Naive thymus-derived CD4-positive, alpha-beta T cell (primary cell): ENCODE data around the gene TRDN. TPM values are rescaled to one million over a fixed set of nuclear protein-coding genes. Genes with fewer than 3 reads are reported as not detected.

Experiments used
- ATAC-seq: fragments of 150-1000 bp; cut with Tn5 transposase; 2 replicates; pipeline ENCODE4 v1.10.0; 2021; ENCODE audit warnings: mild to moderate bottlenecking, moderate library complexity
- CTCF ChIA-PET: fragments of 350-600 bp; sonication (Branson Sonifier 250); formaldehyde crosslinking; loops from one replicate; lab custom pipeline; 2021; ENCODE audit warnings: antibody characterized with exemption; lab: Charles Lee
- POLR2A ChIA-PET: fragments of 350-600 bp; sonication (Branson Sonifier 250); formaldehyde crosslinking; loops from one replicate; lab custom pipeline; 2021; ENCODE audit warnings: antibody characterized with exemption, inconsistent platforms; lab: Charles Lee
- DNase-seq, 9 donors: peaks; one replicate each; pipeline versions ENCODE4 v3.0.0 to v3.0.0-alpha.2; 2020 to 2022; ENCODE audit warnings: mixed read lengths in 1 of 9
- H3K27ac ChIP-seq: one replicate; pipeline ENCODE4 v1.7.0; 2013; ENCODE audit warnings: mild to moderate bottlenecking, low read depth, low read length, moderate library complexity
- H3K27me3 ChIP-seq, 2 donors: one replicate each; pipeline ENCODE4 v1.7.0; 2013; ENCODE audit warnings: low read length in 2 of 2, mild to moderate bottlenecking in 2 of 2, moderate library complexity in 2 of 2; ENCODE audit not compliant: control insufficient read depth in 2 of 2, insufficient read depth in 2 of 2
- H3K36me3 ChIP-seq, 3 experiments: 1 replicate in 2 of 3; 2 replicates in 1 of 3; pipeline ENCODE4 v1.7.0; 2013; ENCODE audit warnings: low read length in 3 of 3, mild to moderate bottlenecking in 3 of 3, moderate library complexity in 1 of 3; ENCODE audit not compliant: insufficient read depth in 3 of 3, control insufficient read depth in 2 of 3
- H3K4me1 ChIP-seq, 2 donors: one replicate each; pipeline ENCODE4 v1.7.0; 2013; ENCODE audit warnings: low read length in 2 of 2, mild to moderate bottlenecking in 2 of 2, moderate library complexity in 1 of 2; ENCODE audit not compliant: control insufficient read depth in 2 of 2, insufficient read depth in 2 of 2
- H3K4me3 ChIP-seq: 2 replicates; pipeline ENCODE4 v1.7.0; 2013; ENCODE audit warnings: mild to moderate bottlenecking, low read length
- H3K9me3 ChIP-seq, 3 experiments: 1 replicate in 2 of 3; 2 replicates in 1 of 3; pipeline ENCODE4 v1.7.0; 2013; ENCODE audit warnings: low read length in 3 of 3; ENCODE audit not compliant: control insufficient read depth in 2 of 3
- H3K27ac Mint-ChIP-seq, 9 donors: one replicate each; pipeline ENCODE4 v1.8.0; 2020 to 2022; ENCODE audit warnings: mixed read lengths in 9 of 9, mild to moderate bottlenecking in 8 of 9, moderate library complexity in 5 of 9, inconsistent platforms in 2 of 9
- H3K27me3 Mint-ChIP-seq, 5 donors: one replicate each; pipeline ENCODE4 v1.8.0; 2021 to 2022; ENCODE audit warnings: mixed read lengths in 5 of 5, mild to moderate bottlenecking in 1 of 5
- H3K36me3 Mint-ChIP-seq, 5 donors: one replicate each; pipeline ENCODE4 v1.8.0; 2020 to 2022; ENCODE audit warnings: mixed read lengths in 5 of 5, mild to moderate bottlenecking in 3 of 5, inconsistent platforms in 1 of 5
- H3K4me1 Mint-ChIP-seq, 7 donors: one replicate each; pipeline ENCODE4 v1.8.0; 2020 to 2022; ENCODE audit warnings: mixed read lengths in 7 of 7, mild to moderate bottlenecking in 3 of 7, inconsistent platforms in 1 of 7
- H3K4me3 Mint-ChIP-seq, 10 donors: one replicate each; pipeline ENCODE4 v1.8.0; 2020 to 2022; ENCODE audit warnings: mild to moderate bottlenecking in 10 of 10, mixed read lengths in 10 of 10, moderate library complexity in 6 of 10, inconsistent platforms in 2 of 10
- H3K9me3 Mint-ChIP-seq, 11 donors: one replicate each; pipeline ENCODE4 v1.8.0; 2020 to 2022; ENCODE audit warnings: mixed read lengths in 11 of 11, mild to moderate bottlenecking in 4 of 11, inconsistent platforms in 1 of 11, moderate library complexity in 1 of 11
- intact Hi-C, 2 donors: fragments of 100-400 bp; cut with micrococcal nuclease; formaldehyde crosslinking; loops; one replicate each; pipeline ENCODE4 v1.15.1; 2023
- polyA plus RNA-seq, 2 donors: library from polyadenylated mRNA; unstranded; fragments of 300-500 nt; fragmentation: Illumina TruSeq; gene quantifications; one replicate each; pipeline ENCODE4 v1.2.3, GENCODE V29; 2021
- total RNA-seq, 6 experiments: library from RNA in 5 of 6; stranded (reverse) in 5 of 6; gene quantifications; 1 replicate in 5 of 6; 2 replicates in 1 of 6; pipeline ENCODE4 v1.2.3 and lab custom pipeline; 2021 to 2026

TRDN gene
- total and polyA plus RNA-seq, 7 experiments from 2014 or later = not detected

DNA sequence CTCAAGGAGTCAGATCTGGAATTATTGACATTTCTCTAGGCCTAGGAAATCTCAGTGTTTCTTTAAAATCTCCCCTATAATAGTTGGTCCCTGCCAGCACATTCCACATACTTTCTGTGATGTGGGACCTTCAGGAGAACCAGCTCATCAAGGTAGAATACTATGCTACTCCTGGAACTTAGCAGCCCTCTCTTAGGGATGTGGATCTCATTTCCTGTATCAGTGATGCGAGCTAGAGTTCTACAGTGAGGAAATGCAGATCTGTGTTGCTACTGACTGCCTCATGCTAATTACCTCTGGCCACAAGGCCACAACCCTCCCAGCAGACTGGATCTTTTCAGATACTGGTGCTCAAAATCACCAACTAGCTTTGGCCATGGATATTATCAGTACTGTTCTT is 446.9 kb downstream of the TRDN start:
- ChIA-PET POLR2A (no interaction called here), CTCF (no interaction called here)
- no peaks in the 10 kb centered on the region for H3K27me3 Mint-ChIP-seq
- no peak overlapping the region for H3K27ac ChIP-seq
- H3K27me3 ChIP-seq = no peaks in the 10 kb centered on the region
- intact Hi-C loops = no loop called here
- ATAC-seq = no peak
- DNase-seq = no peak
- H3K9me3 ChIP-seq = no peaks in the 10 kb centered on the region
- no peaks in the 10 kb centered on the region for H3K4me1 Mint-ChIP-seq
- H3K4me3 Mint-ChIP-seq = no peak overlapping the region
- no peaks in the 10 kb centered on the region for H3K4me1 ChIP-seq
- no peak overlapping the region for H3K4me3 ChIP-seq
- peaks cover 0 to 21% (median 11%) of the 10 kb centered on the region in 11 donors for H3K9me3 Mint-ChIP-seq
- H3K36me3 Mint-ChIP-seq = no peaks in the 10 kb centered on the region
- no peak overlapping the region for H3K27ac Mint-ChIP-seq
- no peaks in the 10 kb centered on the region for H3K36me3 ChIP-seq

DNA sequence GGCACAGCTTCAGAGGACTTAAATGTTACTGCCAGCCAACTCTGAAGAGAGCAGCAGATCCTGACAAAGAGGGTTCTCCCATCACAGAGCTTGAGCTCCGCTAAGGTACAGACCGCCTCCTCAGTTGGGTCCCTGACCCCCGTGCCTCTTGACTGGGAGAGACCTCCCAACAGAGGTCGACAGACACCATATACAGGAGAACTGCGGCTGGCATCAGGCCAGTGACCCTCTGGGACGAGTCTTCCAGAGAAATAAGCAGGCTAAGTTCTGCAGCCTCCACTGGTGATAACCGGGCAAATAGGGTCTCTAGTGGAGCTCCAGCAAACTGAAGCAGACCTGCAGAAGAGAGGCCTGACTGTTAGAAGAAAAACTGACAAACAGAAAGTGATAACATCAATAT is 453.8 kb downstream of the TRDN start:
- no peaks in the 10 kb centered on the region for H3K27me3 Mint-ChIP-seq
- H3K4me3 Mint-ChIP-seq = no peak overlapping the region
- DNase-seq (no peak), ATAC-seq (no peak)
- no peak overlapping the region for H3K4me3 ChIP-seq
- POLR2A ChIA-PET = no interaction called here
- no peak overlapping the region for H3K27ac Mint-ChIP-seq
- H3K9me3 ChIP-seq = no peaks in the 10 kb centered on the region
- H3K36me3 ChIP-seq = no peaks in the 10 kb centered on the region
- no peaks in the 10 kb centered on the region for H3K27me3 ChIP-seq
- intact Hi-C loops = no loop called here
- H3K4me1 ChIP-seq = no peaks in the 10 kb centered on the region
- CTCF ChIA-PET = no interaction called here
- no peaks in the 10 kb centered on the region for H3K4me1 Mint-ChIP-seq
- H3K9me3 Mint-ChIP-seq = peaks cover 3 to 35% (median 16%) of the 10 kb centered on the region in 11 donors
- no peak overlapping the region for H3K27ac ChIP-seq
- no peaks in the 10 kb centered on the region for H3K36me3 Mint-ChIP-seq

DNA sequence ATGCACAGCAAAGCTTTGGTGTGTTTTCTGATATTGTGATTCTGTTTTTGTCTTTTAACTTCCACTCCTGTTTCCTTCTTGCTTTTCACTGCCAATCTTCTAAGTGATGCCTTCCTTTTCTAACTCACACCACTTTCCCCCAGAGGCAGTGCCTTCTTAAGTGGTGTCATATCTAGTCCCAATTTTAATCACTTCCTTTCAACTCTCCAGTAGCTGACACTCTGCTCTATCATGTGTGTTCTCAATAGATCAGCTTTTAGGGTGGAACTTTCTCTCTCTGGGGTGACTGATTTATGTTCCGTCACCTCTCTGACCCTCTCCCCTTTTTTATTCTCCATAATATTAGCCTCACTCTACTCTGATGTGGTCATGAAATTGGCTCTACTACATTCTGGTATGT is 460.0 kb downstream of the TRDN start:
- ATAC-seq (no peak), DNase-seq (no peak)
- H3K27ac Mint-ChIP-seq = no peak overlapping the region
- H3K36me3 Mint-ChIP-seq = no peaks in the 10 kb centered on the region
- no peaks in the 10 kb centered on the region for H3K4me1 Mint-ChIP-seq
- Histone ChIP-seq H3K4me3 (no peak overlapping the region), H3K27me3 (no peaks in the 10 kb centered on the region), H3K4me1 (no peaks in the 10 kb centered on the region), H3K36me3 (no peaks in the 10 kb centered on the region), H3K9me3 (no peaks in the 10 kb centered on the region), H3K27ac (no peak overlapping the region)
- H3K27me3 Mint-ChIP-seq = no peaks in the 10 kb centered on the region
- CTCF ChIA-PET = no interaction called here
- intact Hi-C loops = no loop called here
- peaks cover 0 to 21% (median 3%) of the 10 kb centered on the region in 11 donors for H3K9me3 Mint-ChIP-seq
- POLR2A ChIA-PET = no interaction called here
- H3K4me3 Mint-ChIP-seq = no peak overlapping the region

DNA sequence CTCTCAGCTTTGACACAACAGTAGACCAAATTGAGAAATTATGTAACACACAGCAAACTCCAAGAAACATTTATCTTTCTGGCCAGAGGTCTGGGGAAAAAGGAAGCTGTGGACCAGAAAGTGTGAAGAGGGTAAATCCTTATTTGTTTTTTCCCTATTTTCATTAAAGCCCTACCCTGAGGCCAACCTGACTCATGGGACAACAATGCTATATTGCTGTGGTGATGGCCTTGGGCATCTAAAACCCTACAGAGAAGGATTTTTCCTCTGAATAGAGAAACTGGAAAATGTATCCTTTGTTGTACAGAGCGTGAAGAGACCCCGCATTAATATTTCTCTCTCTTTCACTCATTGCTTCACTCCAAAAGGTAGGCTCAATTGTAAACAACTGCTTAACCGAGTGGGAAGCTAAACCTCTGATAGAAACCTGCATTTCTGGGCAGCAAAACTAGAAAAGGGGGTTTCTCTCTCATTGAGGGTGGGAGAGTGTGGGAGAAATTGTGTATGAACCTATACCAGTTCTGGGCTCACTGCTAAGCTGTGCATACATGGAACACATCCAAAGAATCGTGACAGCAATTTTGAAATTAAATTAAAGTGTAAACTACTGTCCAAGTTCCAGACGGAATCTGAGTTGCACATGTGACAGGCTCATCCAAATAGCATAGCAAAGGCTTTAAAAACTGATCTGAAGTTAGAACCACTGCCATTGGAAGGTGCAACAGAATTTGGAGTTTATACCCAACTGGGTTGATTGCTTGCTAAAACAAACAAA is 465.2 kb downstream of the TRDN start:
- Histone ChIP-seq H3K9me3 (no peaks in the 10 kb centered on the region), H3K4me1 (no peaks in the 10 kb centered on the region), H3K36me3 (no peaks in the 10 kb centered on the region), H3K27me3 (no peaks in the 10 kb centered on the region), H3K27ac (no peak overlapping the region), H3K4me3 (no peak overlapping the region)
- H3K9me3 Mint-ChIP-seq = peaks cover 0 to 6% (median 0%) of the 10 kb centered on the region in 11 donors
- no peaks in the 10 kb centered on the region for H3K4me1 Mint-ChIP-seq
- ATAC-seq = no peak
- POLR2A ChIA-PET = no interaction called here
- H3K27me3 Mint-ChIP-seq = no peaks in the 10 kb centered on the region
- intact Hi-C loops = no loop called here
- no peak for DNase-seq
- no peak overlapping the region for H3K27ac Mint-ChIP-seq
- no peaks in the 10 kb centered on the region for H3K36me3 Mint-ChIP-seq
- CTCF ChIA-PET = no interaction called here
- no peak overlapping the region for H3K4me3 Mint-ChIP-seq

DNA sequence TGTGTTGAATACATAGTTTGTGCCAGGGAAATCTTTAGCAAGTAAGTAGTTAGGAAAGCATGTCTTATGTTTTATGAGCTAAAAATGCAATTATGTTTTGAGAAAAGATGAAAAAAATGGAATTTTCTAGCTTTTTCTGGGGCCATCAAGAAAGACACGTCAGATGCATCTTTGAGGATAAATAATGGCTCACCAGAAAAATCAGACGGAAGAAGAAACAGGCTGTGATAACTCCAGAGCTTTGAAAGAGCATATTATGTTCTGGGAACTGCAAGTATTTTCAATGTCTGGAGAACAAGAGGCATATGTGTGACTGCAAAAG is 467.0 kb downstream of the TRDN start:
- Histone ChIP-seq H3K9me3 (no peaks in the 10 kb centered on the region), H3K27ac (no peak overlapping the region), H3K36me3 (no peaks in the 10 kb centered on the region), H3K4me3 (no peak overlapping the region), H3K27me3 (no peaks in the 10 kb centered on the region), H3K4me1 (no peaks in the 10 kb centered on the region)
- Mint-ChIP-seq H3K27ac (no peak overlapping the region), H3K27me3 (no peaks in the 10 kb centered on the region), H3K9me3 (peaks cover 0 to 12% (median 0%) of the 10 kb centered on the region in 11 donors), H3K4me3 (no peak overlapping the region), H3K4me1 (no peaks in the 10 kb centered on the region), H3K36me3 (no peaks in the 10 kb centered on the region)
- no peak for ATAC-seq
- ChIA-PET POLR2A (no interaction called here), CTCF (no interaction called here)
- intact Hi-C loops = loop anchor here in 1 of 2 donors (10.0 kb wide), 1 partner anchor 835 kb away; no protein-coding TSS in a partner anchor
- DNase-seq = no peak

DNA sequence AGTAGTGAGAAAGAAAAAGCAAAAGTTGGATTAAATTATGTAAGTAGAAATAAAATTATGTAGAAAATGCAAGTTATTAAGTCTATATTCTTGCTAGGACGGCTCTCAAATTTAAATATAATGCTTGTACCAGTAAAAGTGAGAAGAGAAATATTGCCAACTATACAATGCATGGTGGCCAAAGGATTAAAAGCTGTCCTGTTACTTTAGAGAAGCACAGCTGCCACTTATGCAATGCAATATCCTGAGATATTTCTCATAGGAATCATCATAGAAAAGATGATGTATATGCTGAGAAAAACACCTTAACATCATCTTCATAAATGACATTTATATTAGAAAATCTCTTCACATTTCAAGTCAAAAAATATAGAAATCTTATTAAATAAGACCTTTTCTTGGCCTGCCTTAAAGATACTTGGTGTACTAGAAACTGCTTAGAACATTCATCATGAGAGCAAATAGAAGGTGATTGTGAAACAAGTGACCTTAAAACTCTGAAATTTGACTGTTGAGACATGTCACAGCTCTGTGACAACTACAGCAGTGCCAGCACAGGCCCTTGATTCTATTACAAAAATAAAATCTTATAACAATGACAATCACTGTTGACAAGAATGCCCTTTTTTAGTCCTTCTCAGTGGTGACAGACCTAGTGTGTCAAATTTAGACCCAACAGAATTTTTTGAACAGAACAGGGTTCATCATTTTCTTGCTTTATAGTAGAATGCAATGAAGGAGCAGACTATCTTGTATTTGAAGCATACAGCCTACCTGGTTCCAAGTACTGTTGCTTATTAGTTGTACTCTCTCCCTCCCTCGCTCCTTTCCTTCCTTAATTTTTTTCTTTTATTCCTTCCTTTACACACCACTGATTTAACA is 467.6 kb downstream of the TRDN start:
- Histone ChIP-seq H3K9me3 (no peaks in the 10 kb centered on the region), H3K27me3 (no peaks in the 10 kb centered on the region), H3K36me3 (no peaks in the 10 kb centered on the region), H3K4me3 (no peak overlapping the region), H3K27ac (no peak overlapping the region), H3K4me1 (no peaks in the 10 kb centered on the region)
- ChIA-PET POLR2A (no interaction called here), CTCF (no interaction called here)
- intact Hi-C loops = loop anchor here in 1 of 2 donors (10.0 kb wide), 1 partner anchor 834 kb away; no protein-coding TSS in a partner anchor
- ATAC-seq (no peak), DNase-seq (no peak)
- no peaks in the 10 kb centered on the region for H3K36me3 Mint-ChIP-seq
- H3K4me1 Mint-ChIP-seq = no peaks in the 10 kb centered on the region
- H3K4me3 Mint-ChIP-seq = no peak overlapping the region
- no peaks in the 10 kb centered on the region for H3K27me3 Mint-ChIP-seq
- H3K27ac Mint-ChIP-seq = no peak overlapping the region
- peaks cover 0 to 18% (median under 1%) of the 10 kb centered on the region in 11 donors for H3K9me3 Mint-ChIP-seq
